Common myeloid progenitor, CD34-positive (primary cell): ENCODE measurements around the gene MACROH2A1.

ENCODE experiments used
- CTCF ChIA-PET: fragments of 350-600 bp; sonication (Branson Sonifier 250); formaldehyde crosslinking; loops from one replicate; lab custom pipeline; 2021; ENCODE audit warnings: antibody characterized with exemption; lab: Charles Lee
- POLR2A ChIA-PET: fragments of 350-600 bp; sonication (Branson Sonifier 250); formaldehyde crosslinking; loops from one replicate; lab custom pipeline; 2021; ENCODE audit warnings: antibody characterized with exemption; lab: Charles Lee
- DNase-seq, 3 donors: peaks; one replicate each; pipeline versions ENCODE4 v3.0.0 to v3.0.0-alpha.2; 2013
- H3K27ac ChIP-seq, 2 experiments: 1 replicate in 1 of 2; 2 replicates in 1 of 2; pipeline ENCODE4 v1.7.0; 2013; ENCODE audit warnings: inconsistent platforms in 2 of 2, low read length in 2 of 2, mild to moderate bottlenecking in 2 of 2, low read depth in 1 of 2, moderate library complexity in 1 of 2; ENCODE audit not compliant: severe bottlenecking in 2 of 2, insufficient read depth in 1 of 2, poor library complexity in 1 of 2
- H3K27me3 ChIP-seq, 5 experiments: replicated peaks in 2 of 5; 1 replicate in 3 of 5; 2 replicates in 2 of 5; pipeline versions ENCODE4 v1.6.1 to v1.7.0; 2013; ENCODE audit warnings: low read length in 4 of 5, mild to moderate bottlenecking in 2 of 5, moderate library complexity in 2 of 5, inconsistent platforms in 1 of 5; ENCODE audit not compliant: insufficient read depth in 5 of 5, control insufficient read depth in 4 of 5
- H3K36me3 ChIP-seq, 4 experiments: 1 replicate in 2 of 4; 2 replicates in 2 of 4; pipeline versions ENCODE4 v1.6.1 to v1.7.0; 2013; ENCODE audit warnings: low read length in 3 of 4, control low read depth in 1 of 4, mild to moderate bottlenecking in 1 of 4; ENCODE audit not compliant: control insufficient read depth in 4 of 4, insufficient read depth in 4 of 4
- H3K4me1 ChIP-seq, 4 experiments: 1 replicate in 3 of 4; 2 replicates in 1 of 4; pipeline versions ENCODE4 v1.6.1 to v1.7.1; 2013; ENCODE audit warnings: low read length in 3 of 4, mild to moderate bottlenecking in 3 of 4, control low read depth in 1 of 4, inconsistent platforms in 1 of 4, moderate library complexity in 1 of 4; ENCODE audit not compliant: control insufficient read depth in 4 of 4, insufficient read depth in 4 of 4; ENCODE audit errors: control extremely low read depth in 1 of 4
- H3K4me3 ChIP-seq, 7 experiments: 1 replicate in 4 of 7; 2 replicates in 3 of 7; pipeline versions ENCODE4 v1.5.1 to v1.7.0; 2013; ENCODE audit warnings: mild to moderate bottlenecking in 7 of 7, low read length in 6 of 7, moderate library complexity in 6 of 7, inconsistent platforms in 2 of 7, low read depth in 2 of 7, control low read depth in 1 of 7; ENCODE audit not compliant: insufficient read depth in 4 of 7, control insufficient read depth in 1 of 7; ENCODE audit errors: extremely low read depth in 1 of 7
- H3K9me3 ChIP-seq, 5 experiments: 1 replicate in 4 of 5; 2 replicates in 1 of 5; pipeline versions ENCODE4 v1.6.1 to v1.7.1; 2013; ENCODE audit warnings: low read length in 4 of 5, mild to moderate bottlenecking in 2 of 5, inconsistent platforms in 1 of 5, low read depth in 1 of 5, moderate library complexity in 1 of 5; ENCODE audit not compliant: control insufficient read depth in 4 of 5, insufficient read depth in 2 of 5; ENCODE audit errors: control extremely low read depth in 1 of 5
- WGBS: methylation state at CpG from one replicate; pipeline ENCODE4 v1.1.5; 2013; ENCODE audit not compliant: insufficient coverage; 5-methylcytosine and 5-hydroxymethylcytosine counted together

MACROH2A1 gene

GRCh38 chr5:135329913-135330797 lies 68.9 kb downstream of the MACROH2A1 start:
- no peak overlapping the region for H3K27ac ChIP-seq
- POLR2A ChIA-PET, result no interaction called here
- peaks cover 0 to 3% (median 0%) of the 10 kb centered on the region in 4 experiments for H3K4me1 ChIP-seq

GRCh38 chr5:135329066-135329912 lies 69.7 kb downstream of the MACROH2A1 start:
- Histone ChIP-seq H3K4me3 (no peak overlapping the region), H3K4me1 (peaks cover 0 to 3% (median 0%) of the 10 kb centered on the region in 4 experiments), H3K36me3 (peaks cover 10 to 41% (median 36%) of the 10 kb centered on the region in 4 experiments), H3K27ac (no peak overlapping the region), H3K27me3 (no peaks in the 10 kb centered on the region), H3K9me3 (no peaks in the 10 kb centered on the region)
- 95% methylated on average over 13 of the region's 16 CpGs for whole genome bisulfite sequencing
- DNase-seq, result no peak
- POLR2A ChIA-PET, result no interaction called here
- CTCF ChIA-PET, result interaction anchor here (0.8 to 1.5 kb wide), 3 partner anchors 9 to 124 kb away, joined by 3 read pairs; no protein-coding TSS in a partner anchor

More at GRCh38 chr5:135329913-135330797, 68.9 kb downstream of the MACROH2A1 start:
- H3K4me3 ChIP-seq, result no peak overlapping the region
- no peaks in the 10 kb centered on the region for H3K27me3 ChIP-seq
- peaks cover 10 to 50% (median 45%) of the 10 kb centered on the region in 4 experiments for H3K36me3 ChIP-seq
- no peak for DNase-seq
- CTCF ChIA-PET, result interaction anchor here (0.8 to 0.9 kb wide), 2 partner anchors 16 to 125 kb away, joined by 3 read pairs; no protein-coding TSS in a partner anchor
- WGBS, result 91% methylated on average over 9 of the region's 18 CpGs
- H3K9me3 ChIP-seq, result no peaks in the 10 kb centered on the region

- H3K27me3 ChIP-seq, result no peaks in the 10 kb centered on the region
- ChIA-PET CTCF (interaction anchor here (1.5 kb wide), 1 partner anchor 10 kb away, joined by 3 read pairs; no protein-coding TSS in a partner anchor), POLR2A (no interaction called here)
- H3K4me1 ChIP-seq, result peaks cover 0 to 3% (median 0%) of the 10 kb centered on the region in 4 experiments
- H3K27ac ChIP-seq, result no peak overlapping the region
- WGBS, result 100% methylated on average over 3 of the region's 5 CpGs
- DNase-seq, result no peak
- H3K36me3 ChIP-seq, result peaks cover 10 to 31% (median 26%) of the 10 kb centered on the region in 4 experiments
- H3K9me3 ChIP-seq, result no peaks in the 10 kb centered on the region
- no peak overlapping the region for H3K4me3 ChIP-seq
Observed at GRCh38 chr5:135328128-135328687, 70.8 kb downstream of the MACROH2A1 start.

- Histone ChIP-seq H3K4me3 (no peak overlapping the region), H3K36me3 (peaks cover 6 to 27% (median 24%) of the 10 kb centered on the region in 4 experiments), H3K4me1 (peaks cover 0 to 3% (median 0%) of the 10 kb centered on the region in 4 experiments), H3K9me3 (no peaks in the 10 kb centered on the region), H3K27ac (no peak overlapping the region), H3K27me3 (no peaks in the 10 kb centered on the region)
- CTCF ChIA-PET, result interaction anchor here (1.0 to 1.5 kb wide), 2 partner anchors 11 to 13 kb away, joined by 3 read pairs; no protein-coding TSS in a partner anchor
- 98% methylated on average over 11 of the region's 12 CpGs for WGBS
- DNase-seq, result no peak
- POLR2A ChIA-PET, result no interaction called here
Observed at GRCh38 chr5:135327429-135328127, 71.5 kb downstream of the MACROH2A1 start.

GRCh38 chr5:135326296-135327254 lies 72.5 kb downstream of the MACROH2A1 start:
- CTCF ChIA-PET, result interaction anchor here (1.0 kb wide), 1 partner anchor 14 kb away, joined by 3 read pairs; no protein-coding TSS in a partner anchor
- H3K9me3 ChIP-seq, result no peaks in the 10 kb centered on the region

More at GRCh38 chr5:135326296-135327254, 72.5 kb downstream of the MACROH2A1 start:
- Histone ChIP-seq H3K4me1 (peaks cover 0 to 3% (median 0%) of the 10 kb centered on the region in 4 experiments), H3K27me3 (no peaks in the 10 kb centered on the region), H3K36me3 (peaks cover 2 to 19% (median 15%) of the 10 kb centered on the region in 4 experiments), H3K27ac (no peak overlapping the region), H3K4me3 (no peak overlapping the region)
- DNase-seq, result no peak
- POLR2A ChIA-PET, result no interaction called here
- 97% methylated on average over 43 of the region's 48 CpGs for WGBS
